ENCODE data around the gene OGFR.

GRCh38 chr20:62804627-62805154, at the start of gene OGFR:
- TF ChIP-seq CTCF (optimal IDR thresholded peaks at IDR 0.05 in 1 of 3, IDR thresholded peaks at IDR 0.05 in 1 of 3, conservative IDR thresholded peaks at IDR 0.05 in 1 of 3; ENCODE audit: extremely low read depth in 1 of 3, insufficient read depth in 2 of 3, low read length in 3 of 3) = no peak
- no peak for TF ChIP-seq EZH2 (IDR thresholded peaks at IDR 0.05; ENCODE audit: low read length)

Data from keratinocyte (primary cell).